GM18498 (cell line): Measurements from ENCODE around the gene RUNX3.
A peak's percentile ranks its signal among the peaks of the same experiment; 100 is the strongest.

Experiments
- ATAC-seq: cut with Tn5 transposase; IDR thresholded peaks from one replicate; pipeline ENCODE4 v1.9.1; 2021; ENCODE audit warnings: mild to moderate bottlenecking, moderate library complexity; ENCODE audit not compliant: unreplicated experiment

RUNX3 gene

GRCh38 chr1:24963943-24964693 is 34.0 kb upstream of the RUNX3 start:
- no peak for ATAC-seq

- ATAC-seq, result no peak
Measured at GRCh38 chr1:24963099-24963872, 33.2 kb upstream of the RUNX3 start.

- no peak for ATAC-seq
Measured at GRCh38 chr1:24961961-24962861, 32.1 kb upstream of the RUNX3 start.

- no peak for ATAC-seq
Measured at GRCh38 chr1:24961334-24961733, 31.3 kb upstream of the RUNX3 start.

GRCh38 chr1:24960071-24960801 is 30.2 kb upstream of the RUNX3 start:
- no peak for ATAC-seq

- ATAC-seq, result no peak
Measured at GRCh38 chr1:24959623-24959975, 29.5 kb upstream of the RUNX3 start.

GRCh38 chr1:24958766-24959622 is 28.9 kb upstream of the RUNX3 start:
- no peak for ATAC-seq

- no peak for ATAC-seq
Measured at GRCh38 chr1:24957808-24958752, 28.0 kb upstream of the RUNX3 start.

GRCh38 chr1:24957016-24957807 is 27.1 kb upstream of the RUNX3 start:
- no peak for ATAC-seq

GRCh38 chr1:24955779-24956365 is 25.8 kb upstream of the RUNX3 start:
- no peak for ATAC-seq

GRCh38 chr1:24955161-24955560 is 25.1 kb upstream of the RUNX3 start:
- peak; percentile 42 for ATAC-seq

GRCh38 chr1:24954631-24955030 is 24.6 kb upstream of the RUNX3 start:
- ATAC-seq, result no peak

GRCh38 chr1:24954022-24954421 is 23.9 kb upstream of the RUNX3 start:
- no peak for ATAC-seq

- no peak for ATAC-seq
Measured at GRCh38 chr1:24952413-24952841, 22.4 kb upstream of the RUNX3 start.

- no peak for ATAC-seq
Measured at GRCh38 chr1:24951810-24952412, 21.8 kb upstream of the RUNX3 start.

- no peak for ATAC-seq
Measured at GRCh38 chr1:24951337-24951736, 21.3 kb upstream of the RUNX3 start.

GRCh38 chr1:24949331-24949881 is 19.3 kb upstream of the RUNX3 start:
- no peak for ATAC-seq
